ENCODE results near the gene HCFC1R1. TPM values are rescaled to one million over a fixed set of nuclear protein-coding genes. Genes with fewer than 3 reads are reported as not detected.

Gene HCFC1R1
- total RNA-seq, 1 donor from 2014 or later = 10.2 TPM

DNA sequence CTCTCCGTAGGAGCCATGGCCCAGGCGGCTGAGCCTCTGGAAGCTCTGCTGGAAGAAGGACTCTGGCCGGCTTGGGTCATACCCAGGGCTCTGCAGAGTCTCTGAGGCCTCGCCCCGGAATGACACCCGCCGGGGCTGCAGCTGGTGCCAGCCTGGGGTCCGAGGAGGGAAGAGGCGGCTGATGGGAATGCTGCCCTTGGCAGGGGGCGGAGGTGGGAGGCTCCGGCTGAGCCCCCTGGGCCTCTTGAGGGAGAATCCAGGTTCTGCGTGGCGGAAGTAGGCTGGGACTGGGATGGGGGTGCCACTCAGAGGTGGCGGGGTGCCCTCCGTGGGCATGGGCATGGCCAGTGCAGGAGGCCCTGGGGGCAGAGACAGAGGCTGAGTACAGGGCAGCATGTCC lies 47.1 kb downstream of the HCFC1R1 start:
- Histone ChIP-seq H3K36me3 (ENCODE audit: control insufficient read depth, insufficient read depth, low read length) (peaks cover 1% of the 10 kb centered on the region), H3K4me3 (ENCODE audit: low read depth, low read length) (no peak overlapping the region)
- TF ChIP-seq, protein P1, sequence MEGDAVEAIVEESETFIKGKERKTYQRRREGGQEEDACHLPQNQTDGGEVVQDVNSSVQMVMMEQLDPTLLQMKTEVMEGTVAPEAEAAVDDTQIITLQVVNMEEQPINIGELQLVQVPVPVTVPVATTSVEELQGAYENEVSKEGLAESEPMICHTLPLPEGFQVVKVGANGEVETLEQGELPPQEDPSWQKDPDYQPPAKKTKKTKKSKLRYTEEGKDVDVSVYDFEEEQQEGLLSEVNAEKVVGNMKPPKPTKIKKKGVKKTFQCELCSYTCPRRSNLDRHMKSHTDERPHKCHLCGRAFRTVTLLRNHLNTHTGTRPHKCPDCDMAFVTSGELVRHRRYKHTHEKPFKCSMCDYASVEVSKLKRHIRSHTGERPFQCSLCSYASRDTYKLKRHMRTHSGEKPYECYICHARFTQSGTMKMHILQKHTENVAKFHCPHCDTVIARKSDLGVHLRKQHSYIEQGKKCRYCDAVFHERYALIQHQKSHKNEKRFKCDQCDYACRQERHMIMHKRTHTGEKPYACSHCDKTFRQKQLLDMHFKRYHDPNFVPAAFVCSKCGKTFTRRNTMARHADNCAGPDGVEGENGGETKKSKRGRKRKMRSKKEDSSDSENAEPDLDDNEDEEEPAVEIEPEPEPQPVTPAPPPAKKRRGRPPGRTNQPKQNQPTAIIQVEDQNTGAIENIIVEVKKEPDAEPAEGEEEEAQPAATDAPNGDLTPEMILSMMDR (IDR thresholded peaks at IDR 0.05; ENCODE audit: insufficient read depth, low read length, poor library complexity, severe bottlenecking) = no peak

DNA sequence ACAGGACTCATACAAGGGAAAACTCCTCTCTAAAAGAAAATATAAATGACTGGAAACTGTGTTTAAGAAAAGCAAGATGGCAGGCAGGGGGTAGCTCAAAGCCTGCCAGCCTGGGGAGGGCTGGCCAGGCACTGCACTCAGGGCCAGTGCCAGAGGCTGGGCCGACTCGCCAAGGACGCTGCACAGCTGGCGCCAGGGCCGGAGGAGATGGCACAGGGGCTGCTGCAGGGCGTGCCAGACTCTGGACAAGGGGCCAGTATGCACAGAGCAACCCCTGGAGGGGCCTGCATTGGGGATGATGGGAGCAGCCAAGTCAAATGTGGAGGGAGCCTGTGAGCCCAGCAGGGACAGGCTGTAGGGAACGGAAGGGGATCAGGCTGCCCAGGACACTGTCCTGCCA lies 47.5 kb downstream of the HCFC1R1 start:
- TF ChIP-seq, protein P1 (IDR thresholded peaks at IDR 0.05; ENCODE audit: insufficient read depth, low read length, poor library complexity, severe bottlenecking) = no peak
- Histone ChIP-seq H3K36me3 (ENCODE audit: control insufficient read depth, insufficient read depth, low read length) (peaks cover 1% of the 10 kb centered on the region), H3K4me3 (ENCODE audit: low read depth, low read length) (no peak overlapping the region), H3K27me3 (ENCODE audit: control insufficient read depth, insufficient read depth, low read length) (no peaks in the 10 kb centered on the region)
- no peak for DNase-seq (ENCODE audit: low read depth)

More for the DNA sequence above, 47.1 kb downstream of the HCFC1R1 start:
- H3K27me3 ChIP-seq (ENCODE audit: control insufficient read depth, insufficient read depth, low read length) = no peaks in the 10 kb centered on the region
- DNase-seq (ENCODE audit: low read depth) = no peak

DNA sequence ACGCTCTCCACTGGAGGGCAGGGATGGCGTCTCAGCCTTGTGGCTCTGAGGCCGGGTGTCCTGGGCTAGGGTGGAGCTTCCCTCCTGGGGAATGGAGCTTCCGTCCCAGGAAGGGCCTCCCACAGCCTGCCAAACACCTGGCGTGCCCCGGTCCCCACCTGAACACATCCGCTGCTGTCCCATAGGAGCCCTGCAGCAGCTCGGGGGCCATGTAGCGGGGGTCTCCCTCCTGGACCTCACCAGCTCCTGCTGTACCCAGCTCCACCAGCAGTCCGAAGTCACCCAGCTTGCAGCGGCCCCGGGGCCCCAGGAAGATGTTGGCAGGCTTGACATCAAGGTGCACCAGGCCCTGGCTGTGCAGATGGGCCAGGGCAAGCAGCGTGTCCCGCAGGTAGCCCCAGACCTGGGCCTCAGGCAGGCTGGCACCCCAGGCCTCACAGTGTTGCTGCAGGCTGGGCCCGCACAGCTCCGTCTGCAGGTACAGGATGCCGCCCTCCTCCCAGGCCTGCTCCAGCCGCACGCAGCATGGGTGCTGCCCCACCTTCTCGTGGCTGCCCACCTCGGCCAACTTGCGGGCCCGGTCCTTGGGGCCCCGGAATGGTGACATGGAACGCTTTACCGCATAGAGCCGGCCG lies 48.5 kb downstream of the HCFC1R1 start:
- H3K27me3 ChIP-seq (ENCODE audit: control insufficient read depth, insufficient read depth, low read length) = no peaks in the 10 kb centered on the region
- H3K36me3 ChIP-seq (ENCODE audit: control insufficient read depth, insufficient read depth, low read length) = peaks cover 1% of the 10 kb centered on the region
- no peak overlapping the region for H3K4me3 ChIP-seq (ENCODE audit: low read depth, low read length)
- no peak for DNase-seq (ENCODE audit: low read depth)
- TF ChIP-seq, protein P1 (IDR thresholded peaks at IDR 0.05; ENCODE audit: insufficient read depth, low read length, poor library complexity, severe bottlenecking) = no peak

DNA sequence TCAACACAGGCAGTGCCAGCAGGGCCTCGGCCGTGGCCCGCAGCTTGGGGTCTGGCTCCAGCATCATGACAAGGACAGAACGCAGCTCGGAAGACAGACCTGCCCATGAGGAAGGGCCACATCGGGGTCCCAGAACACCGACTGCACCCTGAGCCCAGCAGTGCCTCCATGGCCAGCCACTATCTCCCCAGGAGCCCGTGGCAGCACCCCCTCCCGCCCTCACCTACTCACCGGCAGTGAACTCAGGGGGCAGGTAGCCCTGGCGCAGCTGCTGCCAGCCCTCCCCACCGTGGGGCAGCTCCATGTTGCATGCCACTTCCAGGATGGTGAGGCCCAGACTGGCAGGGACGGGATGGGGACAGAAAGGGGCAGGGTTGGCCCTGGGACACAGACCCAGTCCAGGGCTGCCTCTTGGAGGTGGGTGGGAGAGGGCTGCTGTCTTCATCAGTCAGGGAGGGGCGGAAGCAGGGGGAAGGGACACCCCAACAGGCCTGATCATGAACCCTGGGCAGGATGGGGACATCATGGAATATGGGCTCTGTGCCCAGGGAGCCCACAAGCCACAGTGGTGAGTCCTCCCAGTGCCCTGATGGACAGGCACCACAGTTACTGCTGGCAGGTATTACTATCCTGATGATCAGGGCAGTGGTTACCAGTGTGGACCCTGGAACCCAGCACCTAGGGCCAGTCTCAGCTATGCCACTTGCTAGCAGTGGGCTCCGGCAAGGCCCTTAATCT lies 49.3 kb downstream of the HCFC1R1 start:
- Histone ChIP-seq H3K36me3 (ENCODE audit: control insufficient read depth, insufficient read depth, low read length) (peaks cover 1% of the 10 kb centered on the region), H3K27me3 (ENCODE audit: control insufficient read depth, insufficient read depth, low read length) (no peaks in the 10 kb centered on the region), H3K4me3 (ENCODE audit: low read depth, low read length) (no peak overlapping the region)
- DNase-seq (ENCODE audit: low read depth) = no peak
- TF ChIP-seq, protein P1 (IDR thresholded peaks at IDR 0.05; ENCODE audit: insufficient read depth, low read length, poor library complexity, severe bottlenecking) = no peak

DNA sequence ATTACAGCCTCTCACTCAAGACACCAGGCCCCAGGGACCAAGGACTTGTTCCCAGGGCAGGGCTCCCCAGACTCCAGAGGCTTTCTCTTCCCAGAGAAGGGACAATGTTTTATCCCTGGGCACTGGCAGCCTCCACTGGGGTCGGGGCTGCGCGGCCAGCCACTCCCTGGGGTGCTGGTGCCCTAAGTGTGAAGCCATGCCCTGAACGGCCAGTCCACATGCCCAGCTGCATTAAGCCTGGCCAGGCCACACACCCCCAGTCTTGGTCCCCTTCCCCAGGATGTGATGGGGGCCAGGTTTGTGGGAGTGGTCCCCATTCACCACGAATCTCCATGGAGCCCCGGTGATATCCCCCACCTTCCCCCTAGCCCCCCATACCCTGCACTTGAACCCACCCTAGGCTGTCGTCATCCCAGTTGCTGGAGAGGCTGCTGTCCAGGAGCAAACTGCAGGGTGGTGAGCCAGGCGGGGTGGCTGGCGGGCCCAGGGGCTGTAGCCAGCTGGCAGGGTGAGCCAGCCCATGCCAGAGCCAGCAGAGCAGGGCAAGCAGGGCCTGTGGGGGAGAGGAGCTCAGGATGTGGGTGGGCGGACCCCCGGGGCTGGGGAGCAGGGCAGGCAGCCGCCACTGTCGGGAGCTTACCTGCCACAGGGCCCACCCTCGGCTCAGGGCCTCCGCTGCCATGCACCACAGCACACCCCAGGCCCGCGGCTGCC lies 50.0 kb downstream of the HCFC1R1 start:
- Histone ChIP-seq H3K27me3 (ENCODE audit: control insufficient read depth, insufficient read depth, low read length) (no peaks in the 10 kb centered on the region), H3K36me3 (ENCODE audit: control insufficient read depth, insufficient read depth, low read length) (peaks cover 1% of the 10 kb centered on the region), H3K4me3 (ENCODE audit: low read depth, low read length) (no peak overlapping the region)

More for the DNA sequence above, 50.0 kb downstream of the HCFC1R1 start:
- DNase-seq (ENCODE audit: low read depth) = no peak
- TF ChIP-seq, protein P1 (IDR thresholded peaks at IDR 0.05; ENCODE audit: insufficient read depth, low read length, poor library complexity, severe bottlenecking) = no peak
